GM08714 (cell line): ENCODE measurements around the gene ANKRD2.
"Not testable (repeated sequence)": the region's sequence is repeated elsewhere in the genome, so short reads cannot be mapped to it uniquely, and the experiment has no call there.

Source experiments
- H3K4me3 ChIP-seq: fragments of 200-500 bp; sonication (Bioruptor generic); 2 replicates; pipeline ENCODE4 v1.5.1; 2014; ENCODE audit warnings: mild to moderate bottlenecking, low read length, inconsistent platforms
- ZNF274 ChIP-seq: IDR thresholded peaks from 2 replicates; pipeline ENCODE4 v1.6.1; 2012; ENCODE audit warnings: mild to moderate bottlenecking, low read depth, low read length

ANKRD2 gene

DNA sequence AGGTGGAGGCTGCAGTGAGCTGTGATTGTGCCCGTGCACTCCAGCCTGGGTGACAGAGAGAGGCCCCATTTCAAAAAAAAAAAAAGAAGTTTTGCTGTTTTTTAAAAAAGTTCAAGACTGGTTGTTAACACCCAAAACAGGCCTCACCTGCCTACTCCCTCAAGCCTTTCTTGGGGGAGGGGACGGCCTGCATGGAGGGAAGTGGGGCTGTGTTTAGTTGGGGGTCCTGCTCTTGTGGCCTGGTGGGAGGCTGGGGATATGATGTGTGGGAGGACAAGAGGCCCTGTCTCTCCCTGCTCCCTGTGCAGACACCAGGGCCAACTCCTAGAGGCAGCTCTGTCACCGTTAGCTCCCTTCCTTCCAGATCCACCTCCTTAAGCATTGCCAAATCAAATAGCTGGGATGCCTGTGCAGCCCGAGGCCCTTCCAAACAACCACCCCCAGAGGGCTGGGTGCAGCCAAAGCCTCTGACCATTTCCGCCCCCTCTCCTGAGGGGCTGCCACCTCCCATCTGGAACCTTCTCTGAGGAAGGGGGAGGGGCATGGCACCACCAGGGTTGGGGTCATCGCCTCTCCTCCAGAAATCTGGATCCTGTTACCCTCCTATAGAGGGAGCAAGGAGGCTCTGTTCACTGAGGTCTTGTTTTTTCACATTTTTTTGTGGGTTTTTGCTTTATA lies 32.9 kb upstream of the ANKRD2 start:
- H3K4me3 ChIP-seq = no peak overlapping the region
- no peak for TF ChIP-seq ZNF274

DNA sequence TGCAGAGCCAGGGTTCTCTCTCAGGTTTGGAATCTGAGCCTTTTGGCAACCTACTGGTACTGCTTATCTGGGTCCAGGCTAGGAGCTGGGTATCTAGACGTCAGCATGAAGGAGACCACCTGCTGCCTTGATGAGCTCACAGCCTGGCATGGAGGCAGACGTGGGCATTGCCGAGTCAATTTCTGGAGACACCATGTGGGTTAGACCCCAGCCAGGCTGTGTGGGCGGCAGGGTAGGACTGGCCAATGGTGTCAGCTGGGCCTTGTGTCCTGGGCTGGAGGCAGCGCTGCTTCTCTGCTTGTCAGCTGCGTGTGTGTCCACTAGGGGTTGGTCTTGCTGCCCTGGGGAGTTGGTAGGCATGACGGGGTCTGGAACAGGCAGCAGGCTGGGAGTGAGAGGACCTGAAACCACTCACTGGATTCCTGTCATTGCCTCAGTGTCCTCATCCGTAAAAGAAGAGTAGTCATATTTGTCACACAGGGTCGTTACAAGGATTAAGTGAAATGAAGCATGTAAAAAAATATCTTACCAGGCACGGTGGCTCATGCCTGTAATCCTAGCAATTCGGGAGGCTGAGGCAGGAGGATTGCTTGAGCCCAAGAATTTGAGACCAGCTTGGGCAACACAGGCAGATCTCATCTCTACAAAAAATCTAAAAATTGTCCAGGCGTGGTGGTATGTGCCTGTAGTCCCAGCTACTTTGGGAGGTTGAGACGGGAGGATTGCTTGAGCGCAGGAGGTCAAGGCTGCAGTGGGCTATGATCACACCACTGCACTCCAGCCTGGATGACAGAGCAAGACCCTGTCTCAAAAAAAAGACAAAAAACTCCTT lies 31.7 kb upstream of the ANKRD2 start:
- H3K4me3 ChIP-seq = no peak overlapping the region
- TF ChIP-seq ZNF274 = no peak

DNA sequence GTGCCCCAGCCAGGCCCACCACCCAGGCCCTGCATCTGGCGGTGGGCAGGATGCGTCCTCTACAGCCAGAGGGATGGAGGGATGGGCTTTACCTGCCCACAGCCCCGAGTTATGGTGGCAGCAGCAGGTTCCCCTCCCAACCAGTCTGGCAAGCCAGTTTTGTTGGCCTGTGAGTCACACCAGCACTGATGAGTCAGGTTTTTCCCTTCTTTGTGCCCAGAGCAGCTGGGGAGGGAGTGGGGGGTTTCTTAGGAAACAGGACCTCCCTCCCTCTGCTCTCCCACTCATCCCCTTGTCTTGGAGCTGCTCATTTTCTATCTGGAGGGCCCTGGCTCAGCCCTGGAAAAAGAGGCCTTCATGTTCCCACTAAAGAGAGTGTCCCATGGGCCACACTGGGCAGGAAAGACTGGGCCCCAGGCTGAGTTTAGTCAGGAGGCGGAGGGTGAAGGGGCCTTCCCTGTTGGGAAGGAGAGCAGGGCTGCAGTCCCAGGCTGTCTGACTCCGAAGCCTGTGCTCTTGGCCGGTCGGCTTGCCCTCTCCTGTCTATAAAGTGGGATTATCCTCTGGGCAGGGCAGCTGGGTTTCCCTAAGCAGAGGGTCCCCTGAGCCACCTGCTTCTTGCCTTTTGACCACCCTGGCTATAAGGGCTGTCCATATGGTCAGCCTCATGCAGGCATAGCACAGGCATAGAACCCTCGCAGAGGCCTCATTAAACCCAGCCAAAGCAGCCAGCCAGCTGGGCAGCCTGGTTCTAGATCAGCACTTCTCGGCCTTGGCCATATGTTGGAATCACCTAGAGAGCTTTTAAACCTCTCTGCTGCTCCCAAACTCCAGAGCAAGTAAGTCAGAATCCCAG lies 30.2 kb upstream of the ANKRD2 start:
- TF ChIP-seq ZNF274 = no peak
- H3K4me3 ChIP-seq = no peak overlapping the region

DNA sequence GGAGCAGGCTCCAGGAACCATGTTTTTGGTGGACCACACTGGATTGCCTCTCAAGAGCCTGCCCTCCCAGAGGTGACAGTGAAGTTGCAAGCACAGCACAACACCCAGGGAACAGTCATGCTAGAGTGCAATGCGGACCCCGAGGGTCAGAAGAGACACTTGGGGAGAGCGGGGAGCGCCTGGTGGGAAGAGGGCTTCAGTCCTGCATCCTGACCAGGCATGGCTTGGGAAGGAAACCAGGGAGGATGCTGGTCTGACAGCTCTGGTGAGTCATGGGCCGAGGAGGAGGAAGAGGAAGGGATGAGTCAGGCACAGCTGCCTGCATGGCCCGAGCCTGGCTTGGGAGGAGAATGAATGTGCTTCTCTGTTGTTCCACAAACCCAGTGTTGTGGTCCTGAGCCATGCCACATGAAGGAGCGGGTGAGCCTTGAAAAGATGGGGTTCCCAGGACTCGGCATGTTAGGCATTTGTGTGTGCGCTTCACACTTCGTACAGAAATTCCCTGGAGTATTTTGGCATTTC lies 29.5 kb upstream of the ANKRD2 start:
- no peak overlapping the region for H3K4me3 ChIP-seq
- no peak for TF ChIP-seq ZNF274

DNA sequence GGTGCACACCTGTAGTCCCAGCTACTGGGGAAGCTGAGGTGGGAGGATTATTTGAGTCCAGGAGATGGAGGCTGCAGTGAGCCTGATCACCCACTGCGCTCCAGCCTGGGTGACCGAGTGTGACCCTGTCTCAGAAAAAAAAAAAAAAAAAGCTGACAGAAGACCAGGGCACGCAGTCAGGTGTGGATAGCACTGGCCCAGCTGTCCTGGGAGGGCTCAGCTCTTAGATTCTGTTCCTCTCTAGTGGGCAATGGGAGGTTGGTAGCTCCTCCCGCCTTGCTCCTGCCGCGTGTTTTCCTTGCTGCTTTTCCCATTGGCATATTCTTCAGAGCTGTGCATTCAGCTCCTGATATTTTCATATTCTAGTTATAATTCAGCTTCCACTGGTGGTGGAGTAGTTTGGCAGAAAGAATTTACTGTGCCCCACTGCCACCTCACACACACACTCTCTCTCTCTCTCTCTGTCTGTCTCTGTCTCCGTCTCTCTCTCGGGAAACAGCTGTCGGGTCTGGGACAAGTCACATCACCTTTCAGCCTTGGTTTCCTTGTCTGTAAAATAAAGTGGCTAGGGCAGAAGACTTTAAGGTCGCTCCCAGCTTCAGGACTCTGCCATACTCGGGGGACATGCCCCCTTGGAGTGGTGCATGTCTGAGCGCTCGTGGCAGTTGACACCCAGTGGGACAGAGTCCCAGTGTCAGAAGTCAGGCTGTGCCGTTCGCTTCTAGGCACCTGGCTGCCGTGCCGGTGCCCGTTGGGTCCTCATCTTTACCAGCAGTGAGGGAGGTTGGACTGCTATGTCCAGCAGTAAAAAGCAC lies 25.9 kb upstream of the ANKRD2 start:
- no peak for TF ChIP-seq ZNF274
- H3K4me3 ChIP-seq = no peak overlapping the region

DNA sequence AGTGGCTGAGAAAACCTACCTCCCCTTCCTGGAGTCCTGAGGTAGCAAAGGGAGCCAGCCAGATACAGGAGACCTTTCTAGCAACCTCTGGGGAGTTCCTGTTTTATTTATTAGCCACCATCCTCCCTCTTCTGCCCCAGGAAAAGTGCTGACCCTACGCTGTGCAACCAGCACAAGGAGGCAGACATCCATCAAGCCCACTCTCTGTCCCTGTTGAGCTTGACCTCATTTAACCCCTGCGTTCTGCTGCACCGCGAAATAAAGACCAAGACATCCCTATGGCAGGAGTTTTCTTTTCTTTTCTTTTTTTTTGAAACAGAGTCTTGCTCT lies 25.3 kb upstream of the ANKRD2 start:
- H3K4me3 ChIP-seq = no peak overlapping the region
- no peak for TF ChIP-seq ZNF274

DNA sequence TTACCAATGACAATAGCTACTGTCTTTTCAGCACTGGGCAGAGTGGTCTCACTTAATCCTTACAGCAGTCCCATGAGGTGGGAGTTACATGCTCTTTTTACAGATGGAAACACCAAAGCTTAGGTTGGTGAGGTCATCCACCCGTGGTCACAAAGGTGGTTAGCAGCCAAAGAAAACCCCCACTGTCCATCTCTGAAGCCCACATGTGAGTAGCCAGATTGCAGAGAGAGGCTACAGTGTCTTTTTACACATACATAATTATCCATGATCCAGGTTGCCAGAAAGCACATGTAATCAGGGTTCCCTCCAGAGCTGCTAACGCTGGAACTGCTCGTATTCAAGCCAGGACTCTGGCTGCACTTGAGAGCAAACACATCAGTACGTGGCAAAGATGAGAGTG lies 24.6 kb upstream of the ANKRD2 start:
- H3K4me3 ChIP-seq = no peak overlapping the region
- no peak for TF ChIP-seq ZNF274

DNA sequence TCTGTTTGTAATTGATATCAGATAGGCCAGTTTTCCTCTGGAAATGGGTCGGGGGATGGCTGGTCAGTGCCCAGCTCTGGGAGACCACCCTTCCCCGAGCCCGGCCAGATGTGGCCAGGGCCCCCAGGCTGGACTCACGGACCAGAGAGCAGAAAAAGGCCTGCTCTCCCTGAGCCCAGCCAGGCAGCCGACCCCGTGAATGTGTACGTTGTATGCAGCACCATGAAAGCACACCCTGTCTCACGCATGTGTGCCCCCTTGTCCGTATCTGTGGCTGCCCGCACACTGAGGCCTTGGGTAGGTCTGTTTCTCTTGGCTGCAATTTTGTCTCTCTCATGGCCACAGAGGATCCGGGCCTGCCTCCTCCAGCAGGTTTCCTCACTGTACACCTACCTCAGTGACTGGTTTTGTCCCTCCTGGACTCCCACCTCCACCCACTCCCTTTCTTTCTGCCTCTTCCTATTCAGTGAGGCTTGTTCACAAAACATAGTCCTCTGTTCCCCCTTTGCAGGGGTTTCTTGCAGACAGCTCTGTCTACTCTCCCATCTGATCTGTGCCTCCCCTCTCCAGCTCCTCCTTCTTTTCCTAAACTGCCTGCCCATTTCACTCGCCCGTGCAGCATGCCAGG lies 23.6 kb upstream of the ANKRD2 start:
- no peak for TF ChIP-seq ZNF274

DNA sequence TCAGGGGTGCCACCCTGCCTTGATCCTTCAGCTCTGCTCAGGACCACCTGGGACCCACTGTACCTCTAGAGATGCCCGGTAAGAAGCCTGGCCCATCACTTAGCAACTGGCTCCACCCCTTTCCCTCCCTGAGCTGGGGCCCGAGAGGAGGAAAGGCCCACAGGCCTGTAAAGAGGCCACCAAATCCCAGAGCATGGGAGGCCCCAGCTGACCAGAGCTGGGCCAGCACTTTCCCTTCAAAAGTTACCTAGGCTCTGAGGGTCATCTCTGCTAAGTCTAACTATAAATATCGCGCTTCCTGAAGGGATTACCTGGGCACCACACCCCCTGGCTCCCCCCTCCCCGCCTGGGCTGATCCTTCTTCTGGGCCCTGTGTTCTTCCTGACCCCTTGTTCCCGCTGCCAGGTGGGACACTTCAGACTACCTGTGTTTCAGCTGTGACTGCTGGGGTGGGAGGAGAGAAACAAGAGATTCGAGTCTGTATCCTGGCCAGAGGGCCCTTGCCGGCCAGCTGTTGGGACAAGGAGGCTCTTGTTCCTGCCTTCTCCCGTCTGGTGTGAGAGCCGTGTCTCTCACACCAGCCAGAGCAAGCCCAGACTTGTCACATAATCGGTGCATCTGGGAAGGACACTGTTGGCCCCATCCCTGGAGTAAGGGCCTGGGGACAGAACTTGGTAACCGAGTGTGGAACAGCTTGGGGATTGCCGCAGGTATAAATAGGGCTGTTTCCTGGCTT lies 22.8 kb upstream of the ANKRD2 start:
- TF ChIP-seq ZNF274 = no peak
- H3K4me3 ChIP-seq = no peak overlapping the region

More for the DNA sequence above, 23.6 kb upstream of the ANKRD2 start:
- H3K4me3 ChIP-seq = no peak overlapping the region

DNA sequence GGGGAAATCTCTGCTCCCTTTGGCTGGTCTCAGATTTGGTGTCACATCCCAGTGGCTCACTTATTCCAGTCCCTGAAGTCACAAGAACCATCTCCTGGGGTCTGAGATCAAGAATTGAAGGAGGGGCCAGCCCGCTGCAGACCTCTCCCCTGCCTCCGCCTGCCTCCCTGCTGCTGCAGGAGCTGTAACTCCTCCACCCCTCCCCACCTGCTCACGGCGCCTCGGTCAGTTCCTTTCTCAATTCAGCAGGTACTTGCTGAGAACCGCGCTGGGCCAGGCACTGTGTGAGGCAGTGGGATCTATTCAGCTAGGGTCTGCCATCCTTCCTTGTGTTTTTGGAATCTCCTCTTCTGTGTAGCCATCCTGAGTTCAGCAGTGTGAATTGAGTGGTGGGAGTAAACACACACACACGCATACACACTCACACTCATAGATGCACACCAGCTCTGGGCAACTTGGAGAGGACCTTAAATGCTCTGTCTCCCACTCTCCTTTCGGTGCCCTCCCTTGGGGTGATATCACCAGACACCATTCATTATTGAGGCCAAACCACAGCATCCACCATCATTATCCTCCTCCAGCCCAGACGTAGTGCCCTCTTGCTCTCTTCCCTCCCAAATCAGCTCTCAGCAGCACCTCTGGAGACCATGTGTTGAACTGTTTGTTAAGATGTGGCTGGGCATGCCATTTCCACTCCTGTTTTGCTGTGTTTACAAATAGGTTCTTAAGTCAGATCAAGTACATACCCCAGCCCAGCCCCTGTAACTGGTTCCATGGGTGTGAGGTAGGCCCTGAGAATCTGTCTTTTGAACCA lies 22.0 kb upstream of the ANKRD2 start:
- TF ChIP-seq ZNF274 = no peak
- H3K4me3 ChIP-seq = no peak overlapping the region

DNA sequence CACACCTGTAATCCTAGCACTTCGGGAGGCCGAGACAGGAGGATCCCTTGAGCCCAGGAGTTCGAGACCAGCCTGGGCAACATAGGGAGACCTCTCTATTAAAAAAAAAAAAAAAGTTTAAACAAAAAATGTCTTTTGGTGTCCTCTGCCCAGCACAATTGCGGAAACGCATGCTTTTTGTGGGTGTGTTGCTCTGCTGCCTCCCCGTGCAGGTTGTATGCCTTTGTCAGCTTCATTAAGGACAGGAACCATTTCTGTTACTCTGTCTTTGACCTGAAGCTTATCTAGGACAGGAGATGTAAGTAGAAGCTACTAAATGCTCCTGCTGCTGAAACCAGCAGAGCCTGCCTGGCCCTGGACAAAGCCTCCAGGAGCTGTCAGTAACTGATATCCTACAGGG lies 21.3 kb upstream of the ANKRD2 start:
- TF ChIP-seq ZNF274 = no peak
- H3K4me3 ChIP-seq = no peak overlapping the region

DNA sequence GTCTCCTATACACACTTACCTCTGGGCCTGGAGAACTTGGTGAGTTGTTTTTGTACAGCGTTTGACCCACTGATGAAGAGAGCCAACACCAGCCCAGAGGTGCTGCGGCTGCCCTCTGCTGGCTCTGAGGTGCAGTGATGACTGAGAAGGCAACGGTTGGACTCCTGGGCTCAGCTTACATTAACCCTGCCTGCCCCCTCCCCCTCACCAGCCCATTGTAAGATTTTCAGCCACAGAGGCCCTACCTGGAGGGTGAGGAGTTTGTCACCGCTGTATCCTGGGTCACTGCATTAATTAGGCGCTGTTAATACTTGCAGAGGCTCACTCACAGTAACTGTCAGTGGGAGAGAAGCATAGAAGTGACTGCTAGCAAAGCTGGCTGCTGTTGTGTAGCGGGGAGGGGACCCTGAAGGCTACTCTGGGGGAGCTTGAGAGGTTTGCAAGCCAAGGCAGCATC lies 19.0 kb upstream of the ANKRD2 start:
- H3K4me3 ChIP-seq = no peak overlapping the region
- no peak for TF ChIP-seq ZNF274

DNA sequence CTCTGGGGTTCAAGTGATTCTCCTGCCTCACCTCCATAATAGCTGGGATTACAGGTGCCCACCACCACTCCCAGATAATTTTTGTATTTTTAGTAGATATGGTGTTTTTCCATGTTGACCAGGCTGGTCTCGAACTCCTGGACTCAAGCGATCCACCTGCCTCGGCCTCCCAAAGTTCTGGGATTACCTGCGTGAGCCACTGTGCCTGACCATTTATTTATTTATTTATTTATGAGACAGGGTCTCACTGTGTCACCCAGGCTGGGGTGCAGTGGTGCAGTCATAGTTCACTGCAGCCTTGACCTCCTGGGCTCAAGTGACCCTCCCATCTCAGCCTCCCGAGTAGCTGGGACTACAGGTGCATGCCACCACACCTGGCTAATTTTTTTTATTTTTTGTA lies 18.2 kb upstream of the ANKRD2 start:
- not testable (repeated sequence) for H3K4me3 ChIP-seq

DNA sequence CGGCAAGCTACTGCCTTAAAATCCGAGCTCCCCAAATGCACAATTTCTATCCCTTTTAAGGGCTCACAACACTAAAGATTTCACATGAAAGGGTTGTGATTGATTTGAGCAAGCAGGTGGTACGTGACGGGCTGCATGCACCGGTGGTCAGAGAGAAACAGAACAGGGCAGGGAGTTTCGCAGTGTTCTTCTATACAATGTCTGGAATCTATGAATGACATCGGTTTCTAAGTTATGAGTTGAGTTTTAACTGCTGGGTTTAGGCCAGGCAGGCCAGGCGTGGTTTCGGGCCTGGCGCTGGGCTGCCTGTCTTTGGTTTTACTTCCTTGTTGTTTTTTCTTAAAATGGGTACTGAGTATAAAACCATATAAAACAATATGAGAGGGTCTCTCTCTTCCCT lies 17.0 kb upstream of the ANKRD2 start:
- H3K4me3 ChIP-seq = not testable (repeated sequence)

DNA sequence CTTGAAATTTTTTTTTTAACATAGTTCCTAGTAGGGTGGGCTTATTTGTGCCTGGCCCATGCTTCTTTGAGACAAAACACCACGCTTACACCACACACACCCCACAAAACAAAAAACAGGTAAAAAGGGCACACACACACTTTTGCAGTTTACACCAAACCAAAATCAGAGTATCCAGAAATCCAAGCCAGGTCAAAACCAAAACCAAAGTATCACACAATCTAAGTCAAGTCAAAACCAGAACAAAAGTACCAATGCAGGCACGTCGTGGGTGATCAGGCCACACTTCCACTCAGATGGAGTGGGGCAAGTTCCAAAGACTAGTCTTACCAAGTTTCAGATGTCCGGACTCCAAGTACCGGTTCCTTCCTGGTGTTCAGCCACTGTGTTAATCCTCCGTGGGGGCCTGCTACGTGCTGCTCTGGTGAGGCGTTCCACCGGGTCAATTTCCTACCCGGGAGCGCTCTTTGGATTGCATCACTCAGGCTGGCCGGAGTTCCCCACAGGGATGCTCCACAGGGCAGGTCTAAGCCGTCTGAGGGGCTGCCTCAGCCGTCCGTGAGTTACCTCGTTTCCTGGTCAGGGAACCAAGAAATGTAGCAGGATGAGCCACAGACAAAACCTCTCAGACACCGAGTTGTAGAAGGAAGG lies 11.7 kb upstream of the ANKRD2 start:
- H3K4me3 ChIP-seq = not testable (repeated sequence)

DNA sequence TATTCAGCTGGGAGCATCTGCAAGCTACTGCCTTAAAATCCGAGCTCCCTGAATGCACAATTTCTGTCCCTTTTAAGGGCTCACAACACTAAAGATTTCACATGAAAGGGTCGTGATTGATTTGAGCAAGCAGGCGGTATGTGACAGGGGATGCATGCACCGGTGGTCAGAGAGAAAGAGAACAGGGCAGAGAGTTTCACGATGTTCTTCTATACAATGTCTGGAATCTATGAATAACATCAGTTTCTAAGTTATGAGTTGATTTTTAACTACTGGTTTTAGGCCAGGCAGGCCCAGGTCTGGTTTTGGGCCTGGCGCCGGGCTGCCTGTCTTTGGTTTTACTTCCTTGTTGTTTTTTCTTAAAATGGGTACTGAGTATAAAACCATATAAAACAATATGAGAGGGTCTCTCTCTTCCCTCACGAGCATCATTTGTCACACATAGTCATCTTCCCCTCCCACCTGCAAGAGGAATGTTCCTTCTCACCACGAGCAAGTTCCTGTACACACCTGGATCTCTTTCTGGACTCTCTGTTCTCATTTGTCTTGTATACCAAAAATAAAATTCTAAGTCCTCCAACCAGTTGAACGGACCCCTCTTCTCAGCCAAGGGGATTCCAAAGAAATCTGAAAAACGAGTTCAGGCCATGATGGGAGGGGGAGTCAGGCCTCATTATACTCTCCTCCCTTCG lies 11.0 kb upstream of the ANKRD2 start:
- H3K4me3 ChIP-seq = not testable (repeated sequence)
